HG02623 (cell line): Measurements from ENCODE around the gene TRAF2.
"Not testable (repeated sequence)": the region's sequence is repeated elsewhere in the genome, so short reads cannot be mapped to it uniquely, and the experiment has no call there.

Experiments used
- ATAC-seq: cut with Tn5 transposase; IDR thresholded peaks from one replicate; pipeline ENCODE4 v1.9.1; 2021; ENCODE audit warnings: moderate library complexity; ENCODE audit not compliant: unreplicated experiment

The TRAF2 gene

DNA sequence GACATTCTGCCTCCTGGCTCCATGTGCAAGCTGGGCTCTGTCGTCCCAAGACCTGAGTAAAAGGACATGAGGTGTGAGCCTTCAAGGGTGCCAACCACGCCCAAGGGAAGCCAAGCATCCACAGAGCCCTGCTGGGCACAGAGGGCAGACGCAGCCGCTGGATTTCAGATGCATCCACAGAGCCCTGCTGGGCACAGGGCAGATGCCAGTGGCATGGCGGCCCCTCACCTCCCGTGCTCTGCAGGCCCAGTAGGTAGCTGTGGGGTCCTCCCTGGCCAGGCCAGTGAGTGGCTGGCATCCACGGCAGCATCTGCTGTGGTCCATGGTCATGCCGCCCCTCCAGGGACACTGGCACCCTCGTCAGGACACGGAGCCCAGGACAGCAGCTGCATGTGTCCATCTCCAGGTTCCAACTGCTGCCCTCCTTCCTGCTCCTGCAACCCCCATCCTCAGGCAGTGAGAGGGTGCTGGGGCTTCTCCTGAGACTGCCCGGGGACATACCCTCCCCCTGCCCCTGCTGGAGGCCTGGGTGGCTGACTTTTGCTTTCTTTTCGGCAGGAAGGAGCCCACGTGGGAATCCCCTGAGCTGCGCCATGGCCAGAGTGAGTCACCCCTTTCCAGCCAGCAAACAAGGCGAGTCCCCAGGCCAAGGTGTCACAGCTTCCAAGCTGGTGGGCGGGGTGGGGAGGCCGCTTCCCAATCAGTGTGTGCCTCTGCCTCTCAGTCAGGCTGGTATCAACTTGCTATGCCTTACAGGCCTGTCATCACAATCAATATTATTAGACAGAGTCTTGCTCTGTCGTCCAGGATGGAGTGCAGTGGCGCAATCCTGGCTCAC, 4.0 kb upstream of the TRAF2 start:
- ATAC-seq, result no peak

DNA sequence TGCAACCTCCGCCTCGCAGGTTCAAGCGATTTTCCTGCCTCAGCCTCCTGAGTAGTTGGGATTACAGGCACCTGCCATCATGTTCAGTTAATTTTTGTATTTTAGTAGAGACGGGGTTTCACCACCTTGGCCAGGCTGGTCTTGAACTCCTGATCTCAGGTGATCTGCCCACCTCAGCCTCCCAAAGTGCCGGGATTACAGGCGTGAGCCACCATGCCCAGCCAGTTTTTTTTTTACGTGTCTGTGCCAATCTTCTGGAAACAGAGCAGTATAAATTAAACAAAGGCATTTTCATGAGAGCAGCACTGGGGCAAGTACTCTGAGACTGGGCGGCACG, 3.4 kb upstream of the TRAF2 start:
- not testable (repeated sequence) for ATAC-seq

DNA sequence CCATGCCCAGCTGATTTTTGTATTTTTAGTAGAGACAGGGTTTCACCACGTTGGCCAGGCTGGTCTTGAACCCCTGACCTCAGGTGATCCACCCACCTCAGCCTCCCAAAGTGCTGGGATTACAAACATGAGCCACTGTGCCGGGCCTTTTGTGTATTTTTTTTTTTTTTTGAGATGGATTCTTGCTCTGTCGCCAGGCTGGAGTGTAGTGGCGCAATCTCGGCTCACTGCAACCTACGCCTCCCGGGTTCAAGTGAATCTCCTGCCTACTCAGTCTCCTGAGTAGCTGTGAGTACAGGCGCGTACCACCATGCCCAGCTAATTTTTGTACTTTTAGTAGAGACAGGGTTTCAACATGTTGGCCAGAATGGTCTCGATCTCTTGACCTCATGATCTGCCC, 2.6 kb upstream of the TRAF2 start:
- ATAC-seq, result not testable (repeated sequence)

DNA sequence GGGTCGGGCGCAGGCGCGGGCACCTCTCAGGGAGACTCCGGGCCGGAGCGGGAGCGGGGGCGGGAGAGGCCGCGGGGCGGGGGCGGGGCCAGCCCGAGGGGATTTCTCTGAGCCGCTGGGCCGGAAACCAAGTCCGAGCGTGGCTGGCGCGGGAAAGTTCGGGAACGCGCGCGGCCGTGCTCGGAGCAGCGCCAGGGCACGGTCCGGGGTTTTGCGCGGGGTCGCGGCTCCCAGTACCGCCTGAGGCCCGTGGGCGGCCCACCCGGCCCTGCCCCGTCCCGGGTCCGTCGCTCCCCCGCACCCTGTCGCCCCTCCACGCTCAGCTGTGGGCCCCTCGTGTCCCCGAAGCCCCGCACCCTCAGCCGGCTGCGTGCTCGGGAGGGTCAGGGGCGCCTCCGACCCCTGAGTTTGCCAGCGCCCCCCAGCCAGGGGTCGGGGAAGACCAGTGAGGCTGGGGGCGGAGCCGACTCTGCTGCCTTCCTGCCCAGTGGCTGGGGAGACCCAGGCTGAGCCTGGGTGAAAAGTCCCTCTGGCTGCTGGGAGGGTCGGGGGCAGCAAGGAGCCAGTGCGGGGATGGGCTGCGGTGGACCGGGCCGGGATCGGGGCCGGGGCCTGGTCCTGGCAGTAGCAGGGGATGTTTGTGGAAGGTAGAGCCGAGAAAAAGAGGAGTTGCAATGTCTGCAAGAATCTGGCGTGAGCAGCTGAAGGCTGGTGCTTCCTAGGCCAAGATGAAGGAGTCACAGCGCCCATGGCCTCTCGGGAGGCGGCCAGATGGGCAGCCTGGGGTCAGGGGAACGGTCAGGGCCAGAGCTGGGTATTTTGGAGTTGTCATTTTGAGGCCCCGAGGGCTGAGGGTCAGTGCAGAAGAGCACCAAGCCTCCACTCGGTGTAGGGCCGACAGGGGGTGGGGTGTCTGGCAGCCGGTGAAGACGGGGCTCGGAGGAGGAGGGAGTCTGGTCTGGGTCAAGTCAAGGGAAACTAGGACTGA, 588 bp downstream of the TRAF2 start:
- peak; percentile 15 for ATAC-seq

DNA sequence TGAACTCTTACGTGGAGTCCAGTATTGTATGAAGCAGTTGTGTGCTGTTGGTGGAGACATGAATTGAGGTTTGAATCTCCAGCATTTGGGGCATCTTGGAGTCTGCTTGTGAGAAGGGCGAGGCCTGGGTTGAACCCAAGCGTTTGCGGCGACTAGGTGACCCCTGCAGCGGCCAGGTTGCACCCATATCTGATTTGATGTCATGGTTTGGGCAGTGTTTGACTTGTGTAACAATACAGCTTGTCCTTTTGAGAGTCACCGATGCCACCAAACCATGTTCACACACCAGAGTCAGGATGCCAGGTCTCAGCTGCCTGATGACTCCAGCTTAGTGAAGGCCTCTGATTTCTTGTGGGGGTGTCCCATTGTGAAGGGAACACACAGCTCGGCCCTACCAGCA, 2.1 kb downstream of the TRAF2 start:
- no peak for ATAC-seq

DNA sequence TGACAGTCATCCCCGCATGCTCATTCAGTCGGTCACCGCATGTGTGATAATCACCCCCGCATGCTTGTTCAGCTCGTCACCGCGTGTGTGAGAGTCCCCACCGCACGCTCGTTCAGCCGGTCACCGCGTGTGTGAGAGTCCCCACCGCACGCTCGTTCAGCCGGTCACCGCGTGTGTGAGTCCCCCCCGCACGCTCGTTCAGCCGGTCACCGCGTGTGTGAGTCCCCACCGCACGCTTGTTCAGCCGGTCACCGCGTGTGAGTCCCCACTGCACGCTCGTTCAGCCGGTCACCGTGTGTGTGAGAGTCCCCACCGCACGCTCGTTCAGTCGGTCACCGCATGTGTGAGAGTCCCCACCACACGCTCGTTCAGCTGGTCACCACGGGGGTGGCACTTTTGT, 3.5 kb downstream of the TRAF2 start:
- ATAC-seq, result no peak

DNA sequence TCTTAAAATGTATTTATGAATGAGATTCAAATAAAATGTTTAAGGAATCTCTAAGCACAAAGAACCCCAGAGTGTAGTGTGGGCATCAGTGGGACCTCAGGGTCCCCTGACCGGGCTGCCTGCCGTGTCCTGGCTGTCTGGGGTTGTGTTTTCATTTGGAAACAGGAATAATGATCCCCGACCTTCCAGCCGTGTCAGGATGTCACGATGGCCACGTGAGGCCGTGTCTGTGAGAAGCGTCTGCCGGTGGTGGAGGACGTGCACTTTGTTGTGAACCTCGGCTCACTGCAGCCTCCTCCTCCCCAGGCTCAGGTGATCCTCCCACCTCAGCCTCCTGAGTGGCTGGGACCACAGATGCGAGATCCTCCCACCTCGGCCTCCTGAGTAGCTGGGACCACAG, 4.3 kb downstream of the TRAF2 start:
- no peak for ATAC-seq

DNA sequence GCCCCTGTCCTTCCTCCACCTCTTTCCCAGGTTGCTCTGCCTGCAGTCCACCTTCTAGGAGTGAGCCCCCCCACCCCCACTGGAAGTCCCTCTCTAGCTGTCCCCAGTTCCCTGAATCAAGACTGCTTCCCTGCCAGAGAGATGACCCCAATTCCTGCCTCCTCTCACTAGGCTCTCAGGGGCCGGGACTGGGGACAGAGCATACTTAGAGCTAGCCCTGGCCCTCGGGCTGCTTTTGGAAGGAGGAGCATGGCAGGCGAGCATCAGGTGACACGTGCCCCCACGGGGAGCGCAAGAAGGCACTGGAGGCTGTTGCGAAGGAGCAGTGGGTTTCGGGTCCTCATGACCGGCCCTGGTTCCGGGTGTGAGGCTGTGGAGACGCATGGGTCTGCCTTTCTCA, 9.7 kb downstream of the TRAF2 start:
- ATAC-seq, result no peak

DNA sequence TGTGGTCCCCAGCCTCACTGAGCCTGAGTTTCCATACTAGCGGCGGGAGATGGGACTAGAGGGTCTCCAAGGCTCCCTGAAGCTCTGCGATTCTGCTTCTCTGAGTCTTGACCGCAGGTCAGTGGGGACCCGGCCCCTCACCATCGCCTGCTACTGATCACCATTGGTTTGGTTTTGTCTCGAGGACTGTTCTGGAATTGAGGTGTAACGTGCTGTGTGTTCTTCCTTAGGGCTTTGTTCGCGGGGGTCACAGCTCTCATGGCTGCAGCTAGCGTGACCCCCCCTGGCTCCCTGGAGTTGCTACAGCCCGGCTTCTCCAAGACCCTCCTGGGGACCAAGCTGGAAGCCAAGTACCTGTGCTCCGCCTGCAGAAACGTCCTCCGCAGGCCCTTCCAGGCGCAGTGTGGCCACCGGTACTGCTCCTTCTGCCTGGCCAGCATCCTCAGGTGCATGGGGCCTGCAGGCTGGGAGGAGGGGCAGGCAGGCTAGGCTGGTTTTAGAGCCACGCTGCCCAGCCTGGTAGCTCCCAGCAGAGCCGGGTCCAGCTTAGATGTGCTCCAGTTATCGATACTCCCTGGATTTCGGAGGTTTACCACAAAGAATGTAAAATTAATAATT, 12.3 kb downstream of the TRAF2 start:
- no peak for ATAC-seq

DNA sequence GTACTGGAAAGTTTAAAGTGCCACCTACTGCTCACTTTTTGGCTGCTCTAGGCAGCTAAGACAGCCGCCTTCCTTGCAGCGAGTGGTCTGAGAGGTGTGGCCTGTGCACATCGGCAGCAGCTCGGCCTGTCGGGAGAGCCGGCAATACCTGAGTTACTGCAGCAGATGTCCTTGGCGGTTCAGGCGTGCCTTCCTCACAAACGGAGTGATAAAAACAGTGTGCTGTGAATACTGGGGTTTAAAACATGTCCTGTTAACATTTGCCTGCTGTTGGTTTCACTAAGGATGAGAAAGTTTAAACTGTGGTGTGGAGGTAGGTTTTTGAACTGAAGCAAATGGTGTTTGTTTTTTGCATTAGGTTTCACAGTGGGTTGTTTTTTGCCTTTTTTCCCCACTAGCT, 12.9 kb downstream of the TRAF2 start:
- peak; percentile 43 for ATAC-seq

DNA sequence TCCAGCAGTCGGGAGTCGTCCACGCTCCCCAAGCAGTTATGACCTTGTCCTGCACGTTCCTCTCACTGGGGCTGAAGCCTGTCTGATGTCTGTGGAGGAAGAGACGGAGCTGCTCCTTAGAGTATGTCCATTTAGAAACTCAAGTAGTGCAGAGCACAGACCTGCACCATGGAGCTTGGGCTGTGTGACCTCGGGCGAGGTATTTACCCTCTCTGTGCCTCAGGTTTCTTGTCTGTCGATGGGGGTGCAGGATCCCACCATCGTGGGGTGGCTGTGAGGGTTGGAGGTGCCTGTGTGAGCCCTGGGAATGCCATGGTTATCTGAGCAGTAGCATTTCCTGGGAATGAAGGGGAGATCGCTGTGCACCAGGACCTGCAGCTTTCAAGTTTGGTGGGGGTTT, 14.2 kb downstream of the TRAF2 start:
- ATAC-seq, result no peak

DNA sequence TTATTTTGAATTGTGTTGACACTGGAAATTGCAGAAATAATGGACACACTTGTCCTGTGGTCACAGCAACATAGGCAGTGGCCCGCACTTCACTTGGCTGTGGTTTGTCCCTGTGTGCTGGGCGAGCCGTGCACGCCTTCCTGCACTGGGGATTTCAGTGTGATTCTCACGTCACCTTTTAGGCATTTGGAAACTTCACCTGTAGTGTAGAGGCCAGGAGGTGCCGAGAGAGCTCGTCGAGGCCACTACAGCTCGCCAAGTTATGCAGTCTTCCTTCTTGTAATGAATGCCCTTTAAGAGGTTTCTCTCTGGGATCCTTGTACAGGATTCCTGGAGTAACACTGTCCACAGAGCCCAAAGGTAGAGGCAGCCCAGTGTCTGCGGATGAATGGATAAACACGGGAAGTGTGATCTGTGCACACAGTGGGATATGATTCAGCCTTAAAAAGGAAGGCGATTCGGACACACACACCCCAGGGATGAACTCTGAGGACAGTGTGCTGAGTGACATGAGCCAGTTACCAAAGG, 14.7 kb downstream of the TRAF2 start:
- no peak for ATAC-seq

DNA sequence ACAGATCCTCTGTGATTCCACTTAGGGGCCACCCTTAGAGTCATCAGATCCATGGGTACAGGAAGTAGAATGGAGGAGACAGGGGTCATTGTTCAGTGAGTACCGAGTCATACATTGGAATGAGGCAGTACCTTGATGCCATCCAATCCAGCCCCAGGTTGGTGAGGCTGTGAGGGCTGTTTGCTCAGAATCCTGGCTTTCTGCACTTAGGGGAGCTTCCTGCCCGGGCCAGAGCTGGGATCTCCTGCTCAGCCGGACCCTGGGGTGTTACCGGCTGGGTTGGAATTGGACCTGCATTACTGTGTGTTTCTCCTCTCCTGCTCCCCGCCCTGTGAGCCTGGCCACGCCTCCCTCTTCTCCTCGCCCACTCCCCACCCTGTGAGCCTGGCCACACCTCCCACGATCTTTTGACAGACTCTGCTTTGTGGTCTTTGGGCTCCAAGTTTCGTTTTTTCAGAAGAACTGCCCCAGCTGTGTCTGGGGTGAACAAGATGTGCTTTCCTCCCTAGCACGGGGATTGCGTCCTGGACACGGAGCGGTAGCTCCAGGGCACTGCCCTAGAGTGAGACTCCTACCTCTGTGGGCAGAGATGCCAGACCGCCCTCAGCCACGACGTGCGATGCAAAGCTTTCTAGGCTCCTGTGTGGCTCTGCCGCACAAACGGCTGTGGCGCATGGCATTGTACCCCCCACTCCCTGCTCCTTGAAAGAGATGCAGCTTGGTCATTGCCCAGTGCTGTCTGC, 15.4 kb downstream of the TRAF2 start:
- no peak for ATAC-seq

DNA sequence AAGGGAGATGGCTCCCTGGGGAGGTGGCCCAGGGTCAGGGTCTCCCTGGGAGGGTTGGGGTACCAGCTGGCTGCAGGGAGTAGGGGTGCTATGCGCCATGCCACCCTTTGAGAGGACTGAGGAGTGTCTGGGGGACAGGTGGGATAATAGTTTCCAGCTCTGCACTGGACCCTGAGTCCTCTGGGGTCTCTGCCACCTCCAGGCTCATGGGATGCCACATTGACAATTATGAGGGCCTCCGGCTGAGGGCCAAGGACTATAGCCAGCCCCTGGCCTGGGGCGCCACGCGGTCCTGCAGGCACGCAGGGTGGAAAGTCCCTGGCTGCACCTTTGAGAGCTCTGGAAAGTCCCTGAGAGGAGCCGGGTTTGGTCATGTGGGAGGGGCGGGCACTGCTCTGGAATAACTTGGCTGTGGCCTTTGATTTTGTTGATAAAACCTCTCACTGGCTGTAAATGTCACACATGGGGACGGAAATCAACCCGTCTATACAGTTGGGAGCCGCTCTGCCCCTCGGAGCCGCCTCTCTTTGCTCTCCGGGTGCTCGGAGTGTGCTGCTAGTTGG, 16.0 kb downstream of the TRAF2 start:
- ATAC-seq, result no peak

DNA sequence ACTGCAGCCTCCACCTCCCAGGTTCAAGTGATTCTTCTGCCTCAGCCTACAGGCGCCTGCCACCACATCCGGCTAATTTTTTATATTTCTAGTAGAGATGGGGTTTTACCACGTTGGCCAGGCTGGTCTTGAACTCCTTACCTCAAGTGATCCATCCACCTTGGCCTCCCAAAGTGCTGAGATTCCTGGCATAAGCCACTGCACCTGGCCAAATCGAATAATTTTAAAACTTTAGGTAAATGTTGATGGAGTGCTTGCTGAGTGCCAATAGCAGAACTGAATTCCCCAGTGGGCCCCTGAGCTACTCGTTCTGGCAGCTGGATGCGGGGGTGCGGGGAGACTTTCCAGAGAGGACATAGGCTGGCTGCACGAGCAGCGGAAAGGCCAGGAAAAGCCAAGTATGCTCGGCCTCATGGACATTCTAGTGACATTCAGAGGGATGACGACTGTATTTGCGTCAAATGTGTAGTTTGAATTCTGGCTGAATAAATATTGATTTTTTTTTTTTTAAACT, 16.8 kb downstream of the TRAF2 start:
- ATAC-seq, result no peak

DNA sequence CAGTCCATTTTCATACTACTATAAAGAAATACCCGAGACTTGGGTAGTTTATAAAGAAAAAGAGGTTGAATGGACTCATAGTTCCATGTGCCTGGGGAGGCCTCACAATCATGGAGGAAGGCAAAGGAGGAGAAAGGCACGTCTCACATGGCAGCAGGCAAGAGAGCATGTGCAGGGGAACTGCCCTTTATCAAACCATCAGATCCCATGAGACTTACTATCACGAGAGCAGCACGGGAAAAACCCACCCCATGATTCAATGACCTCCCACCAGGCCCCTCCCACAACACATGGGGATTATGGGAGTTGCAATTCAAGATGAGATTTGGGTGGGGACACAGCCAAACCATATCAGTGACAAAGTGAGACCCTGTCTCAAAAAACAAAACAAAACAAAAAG, 19.9 kb downstream of the TRAF2 start:
- no peak for ATAC-seq

DNA sequence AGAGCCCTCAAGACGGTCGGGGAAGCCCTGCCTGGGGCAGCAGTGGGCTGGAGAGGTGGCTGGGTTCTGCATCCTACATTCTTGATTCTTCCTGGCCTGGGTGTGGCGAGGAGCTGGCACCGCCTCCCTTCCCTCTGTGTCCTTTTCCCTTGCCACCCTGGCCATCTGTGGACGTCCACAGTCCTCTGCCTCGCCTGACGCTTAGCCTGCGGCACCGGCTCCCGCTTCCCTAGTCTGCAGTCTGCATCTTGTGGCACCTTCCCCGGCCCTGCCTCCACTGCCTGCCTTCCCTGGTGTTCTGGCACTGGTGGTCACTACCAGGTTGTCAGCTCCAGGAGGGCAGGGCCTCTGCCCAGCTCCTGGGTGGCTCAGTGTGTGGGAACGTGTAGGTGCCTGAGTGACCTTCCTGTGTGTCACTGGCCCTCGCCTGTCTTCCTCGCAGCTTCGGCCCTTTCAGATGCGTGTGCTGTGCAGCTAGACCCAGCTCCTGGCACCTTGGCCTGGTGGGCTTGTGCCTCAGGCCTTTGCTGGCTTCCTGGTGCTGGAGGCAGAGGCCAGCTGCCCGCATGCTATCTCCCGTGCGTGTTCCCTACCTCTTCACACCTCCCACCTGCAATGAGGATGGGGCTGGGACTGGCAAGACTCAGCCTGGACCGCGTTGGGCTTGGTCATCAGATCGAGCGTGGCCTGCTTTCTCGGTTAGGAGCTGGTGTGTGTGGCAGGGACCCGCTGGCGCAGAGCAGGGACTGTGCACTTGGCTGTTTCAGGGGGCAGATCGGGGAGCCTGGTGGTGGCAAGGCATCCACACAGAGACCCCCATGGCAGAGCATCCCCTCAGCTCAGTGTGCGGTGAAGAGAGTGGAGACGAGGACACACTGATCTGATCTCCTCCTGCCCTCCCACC, 20.9 kb downstream of the TRAF2 start:
- no peak for ATAC-seq

DNA sequence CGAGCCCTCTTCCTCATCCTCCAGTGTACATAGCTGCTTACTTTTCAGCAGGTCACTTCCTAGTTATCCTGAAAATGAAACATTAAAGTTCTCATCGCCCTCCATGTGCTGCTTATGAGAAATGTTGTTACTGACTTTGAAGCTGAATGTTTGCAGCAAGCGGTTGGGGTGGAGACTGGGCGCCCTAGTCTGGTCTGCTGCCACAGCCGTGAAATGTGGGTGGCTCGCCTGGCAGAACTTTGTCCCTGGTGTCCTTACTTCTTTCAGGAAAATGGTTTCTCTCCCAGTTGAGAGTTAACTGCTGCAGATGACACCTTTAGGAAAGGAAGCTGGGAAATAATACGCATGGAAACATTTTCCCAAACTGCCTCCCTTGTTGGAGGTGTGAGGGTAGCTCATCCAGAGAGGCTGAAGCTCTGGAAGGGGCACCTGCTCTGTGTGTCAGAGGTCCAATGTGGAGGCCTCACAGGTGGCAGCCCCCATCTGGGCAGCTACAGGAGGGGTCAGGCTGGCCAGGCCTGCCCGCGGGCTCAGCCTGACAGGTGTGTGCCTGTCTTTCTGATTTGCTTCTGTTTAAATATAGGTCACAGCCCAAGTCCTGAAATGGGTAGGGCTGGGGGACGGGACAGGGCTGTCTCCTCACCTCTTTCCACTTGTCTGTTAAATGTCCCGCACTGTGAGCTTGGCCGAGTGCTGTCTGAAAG, 24.0 kb downstream of the TRAF2 start:
- no peak for ATAC-seq

DNA sequence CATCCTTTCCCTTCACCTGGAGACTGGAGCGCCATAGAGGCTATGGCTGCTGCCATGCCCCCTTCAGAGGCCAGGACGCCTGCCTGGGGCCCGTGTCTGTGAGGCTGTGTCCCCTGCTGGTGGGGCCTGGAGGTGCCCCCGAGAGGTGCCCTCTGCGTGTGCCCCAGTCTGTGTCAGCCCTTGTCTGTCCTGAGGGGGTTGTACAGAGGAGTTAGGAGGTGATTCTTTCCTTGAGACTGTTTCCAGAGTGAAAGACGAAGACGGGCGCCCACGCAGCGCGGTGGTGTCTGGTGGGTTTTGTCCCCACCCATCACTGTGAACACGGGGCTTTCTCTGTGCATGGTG, 24.6 kb downstream of the TRAF2 start:
- no peak for ATAC-seq
